ENCODE measurements around the gene EIF4EBP3. TPM values are rescaled to one million over a fixed set of nuclear protein-coding genes. Genes with fewer than 3 reads are reported as not detected.

EIF4EBP3 gene
- total and polyA plus RNA-seq, 11 donors, result 4.7 to 34.9 (median 14.6) TPM

DNA sequence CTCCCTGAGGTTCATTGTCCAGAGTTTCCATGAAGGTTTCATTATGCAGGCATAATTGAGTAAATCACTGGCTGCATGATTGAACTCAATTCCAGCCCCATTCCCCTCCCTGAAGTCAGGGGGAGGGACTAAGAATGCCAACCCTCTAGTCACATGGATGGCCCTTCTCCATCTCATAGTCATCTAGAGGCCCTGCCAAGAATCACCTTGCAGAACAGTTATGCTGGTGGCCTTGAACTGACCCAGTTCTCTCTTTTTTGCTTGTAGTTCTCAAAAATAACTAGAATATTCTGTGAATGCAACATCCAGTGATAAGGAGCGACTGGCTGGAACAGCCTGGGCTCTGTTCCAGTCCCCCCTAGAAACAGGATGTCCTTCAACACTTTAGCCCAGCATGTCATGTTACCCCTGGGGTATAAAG lies 48.9 kb downstream of the EIF4EBP3 start:
- no peak for TF ChIP-seq POLR2A (IDR thresholded peaks at IDR 0.05)
- TF ChIP-seq, protein P1, sequence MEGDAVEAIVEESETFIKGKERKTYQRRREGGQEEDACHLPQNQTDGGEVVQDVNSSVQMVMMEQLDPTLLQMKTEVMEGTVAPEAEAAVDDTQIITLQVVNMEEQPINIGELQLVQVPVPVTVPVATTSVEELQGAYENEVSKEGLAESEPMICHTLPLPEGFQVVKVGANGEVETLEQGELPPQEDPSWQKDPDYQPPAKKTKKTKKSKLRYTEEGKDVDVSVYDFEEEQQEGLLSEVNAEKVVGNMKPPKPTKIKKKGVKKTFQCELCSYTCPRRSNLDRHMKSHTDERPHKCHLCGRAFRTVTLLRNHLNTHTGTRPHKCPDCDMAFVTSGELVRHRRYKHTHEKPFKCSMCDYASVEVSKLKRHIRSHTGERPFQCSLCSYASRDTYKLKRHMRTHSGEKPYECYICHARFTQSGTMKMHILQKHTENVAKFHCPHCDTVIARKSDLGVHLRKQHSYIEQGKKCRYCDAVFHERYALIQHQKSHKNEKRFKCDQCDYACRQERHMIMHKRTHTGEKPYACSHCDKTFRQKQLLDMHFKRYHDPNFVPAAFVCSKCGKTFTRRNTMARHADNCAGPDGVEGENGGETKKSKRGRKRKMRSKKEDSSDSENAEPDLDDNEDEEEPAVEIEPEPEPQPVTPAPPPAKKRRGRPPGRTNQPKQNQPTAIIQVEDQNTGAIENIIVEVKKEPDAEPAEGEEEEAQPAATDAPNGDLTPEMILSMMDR (IDR thresholded peaks at IDR 0.05), result no peak
- peak; percentile 60 to 78 (median 70) for ATAC-seq
- Histone ChIP-seq H3K4me3 (no peak overlapping the region), H3K27me3 (no peaks in the 10 kb centered on the region), H3K9me3 (no peaks in the 10 kb centered on the region), H3K4me1 (peaks cover 0 to 42% (median 11%) of the 10 kb centered on the region in 12 donors), H3K36me3 (no peaks in the 10 kb centered on the region), H3K27ac (peak overlapping the region in 10 of 12 donors; percentile 16 to 81 (median 36))
- intact Hi-C loops (cut with DNase I), result no loop called here
- peak in 1 of 5 donors; percentile 26 for DNase-seq
- 12 to 22% (median 14%) methylated on average over 1 of the region's 1 CpG for WGBS, 4 donors

DNA sequence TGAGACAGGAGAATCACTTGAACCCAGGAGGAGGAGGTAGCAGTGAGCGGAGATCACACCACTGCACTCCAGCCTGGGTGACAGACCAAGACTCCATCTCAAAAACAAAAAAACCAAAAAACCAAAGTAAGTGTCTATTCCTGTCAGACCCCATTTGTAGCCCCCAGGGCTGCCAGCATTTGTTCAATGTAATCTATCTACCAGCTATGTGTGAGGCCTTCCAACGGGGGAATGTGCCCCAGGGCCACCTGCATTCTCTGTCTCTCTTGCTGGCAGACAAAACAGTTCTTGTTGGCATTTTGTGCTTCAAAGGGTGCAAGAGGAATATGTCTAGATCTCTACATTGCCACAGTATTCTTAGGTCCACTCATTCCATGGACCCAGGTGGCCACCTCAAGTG lies 51.4 kb downstream of the EIF4EBP3 start:
- TF ChIP-seq, protein P1 (IDR thresholded peaks at IDR 0.05), result no peak
- no peak for TF ChIP-seq POLR2A (IDR thresholded peaks at IDR 0.05)
- no peak overlapping the region for H3K27ac ChIP-seq
- DNase-seq (no peak), ATAC-seq (no peak)
- no peaks in the 10 kb centered on the region for H3K36me3 ChIP-seq
- H3K9me3 ChIP-seq, result no peaks in the 10 kb centered on the region
- no peaks in the 10 kb centered on the region for H3K27me3 ChIP-seq
- H3K4me3 ChIP-seq, result no peak overlapping the region
- WGBS, 4 donors, result 60 to 90% (median 76%) methylated on average over 2 of the region's 2 CpGs
- H3K4me1 ChIP-seq, result peaks cover 0 to 38% (median 11%) of the 10 kb centered on the region in 12 donors
- intact Hi-C loops (cut with DNase I), result no loop called here

Small RNAs within 50 kb of the gene (microRNA-seq; reads per million reads assigned to microRNA genes)
- gene MIR6831, result 0 to 0.06 (median 0) reads per million in 4 donors

Other genes starting within 250 kb of the EIF4EBP3 start
- gene PFDN1, start 244.6 kb upstream of the EIF4EBP3 start, total RNA-seq, result 100 to 1,000 TPM in 1 of 9 donors, 10 to 100 TPM in 8; 53.8 to 130 (median 72.3) TPM
- gene PFDN1, start 244.6 kb upstream of the EIF4EBP3 start, polyA plus RNA-seq, result 100 to 1,000 TPM in 1 of 2 donors, 10 to 100 TPM in 1; 93.8 to 140 TPM
- 10 to 100 TPM; 23.6 to 60.1 (median 34.9) TPM for gene HBEGF, start 201.1 kb upstream of the EIF4EBP3 start, total RNA-seq
- gene HBEGF, start 201.1 kb upstream of the EIF4EBP3 start, polyA plus RNA-seq, result 10 to 100 TPM; 18.2 to 50.7 TPM
- under 1 TPM in 4 of 9 donors, not detected in 5; 0.08 to 0.20 (median 0.15) TPM for gene SLC4A9, start 187.5 kb upstream of the EIF4EBP3 start, total RNA-seq
- under 1 TPM in 1 of 2 donors, not detected in 1; 0.08 TPM for gene SLC4A9, start 187.5 kb upstream of the EIF4EBP3 start, polyA plus RNA-seq
- gene ANKHD1, start 145.8 kb upstream of the EIF4EBP3 start, total RNA-seq, result 10 to 100 TPM; 49.5 to 78.8 (median 63.6) TPM
- gene ANKHD1, start 145.8 kb upstream of the EIF4EBP3 start, polyA plus RNA-seq, result 10 to 100 TPM; 41.4 to 48.3 TPM
- gene SRA1, start 9.8 kb downstream of the EIF4EBP3 start, total RNA-seq, result 10 to 100 TPM; 22.4 to 38.1 (median 28.1) TPM
- gene SRA1, start 9.8 kb downstream of the EIF4EBP3 start, polyA plus RNA-seq, result 10 to 100 TPM; 32.1 to 36.5 TPM
- 10 to 100 TPM in 5 of 9 donors, 1 to 10 TPM in 4; 3.6 to 23.1 (median 11.4) TPM for gene APBB3, start 16.9 kb downstream of the EIF4EBP3 start, total RNA-seq
- 10 to 100 TPM in 1 of 2 donors, 1 to 10 TPM in 1; 4.9 to 14.7 TPM for gene APBB3, start 16.9 kb downstream of the EIF4EBP3 start, polyA plus RNA-seq
- gene SLC35A4, start 17.2 kb downstream of the EIF4EBP3 start, total RNA-seq, result 10 to 100 TPM; 55.5 to 92.1 (median 75.9) TPM
- 100 to 1,000 TPM in 1 of 2 donors, 10 to 100 TPM in 1; 39.2 to 118 TPM for gene SLC35A4, start 17.2 kb downstream of the EIF4EBP3 start, polyA plus RNA-seq
- gene CD14, start 85.5 kb downstream of the EIF4EBP3 start, total RNA-seq, result 100 to 1,000 TPM in 2 of 9 donors, 10 to 100 TPM in 7; 16.6 to 220 (median 26.7) TPM
- gene CD14, start 85.5 kb downstream of the EIF4EBP3 start, polyA plus RNA-seq, result 10 to 100 TPM in 1 of 2 donors, 1 to 10 TPM in 1; 9.9 to 20.3 TPM
- gene TMCO6, start 91.8 kb downstream of the EIF4EBP3 start, total RNA-seq, result 10 to 100 TPM in 1 of 9 donors, 1 to 10 TPM in 8; 2.2 to 11.7 (median 3.3) TPM
- gene TMCO6, start 91.8 kb downstream of the EIF4EBP3 start, polyA plus RNA-seq, result 1 to 10 TPM; 3.9 to 8.7 TPM
- 100 to 1,000 TPM in 8 of 9 donors, 10 to 100 TPM in 1; 84.0 to 156 (median 115) TPM for gene NDUFA2, start 100.0 kb downstream of the EIF4EBP3 start, total RNA-seq
- gene NDUFA2, start 100.0 kb downstream of the EIF4EBP3 start, polyA plus RNA-seq, result 100 to 1,000 TPM; 205 to 550 TPM
- 100 to 1,000 TPM in 2 of 9 donors, 10 to 100 TPM in 7; 60.9 to 147 (median 79.0) TPM for gene IK, start 100.2 kb downstream of the EIF4EBP3 start, total RNA-seq
- 10 to 100 TPM; 54.4 to 97.6 TPM for gene IK, start 100.2 kb downstream of the EIF4EBP3 start, polyA plus RNA-seq
- gene WDR55, start 117.2 kb downstream of the EIF4EBP3 start, total RNA-seq, result 10 to 100 TPM in 8 of 9 donors, 1 to 10 TPM in 1; 9.6 to 17.5 (median 12.2) TPM
- 10 to 100 TPM; 11.0 to 19.3 TPM for gene WDR55, start 117.2 kb downstream of the EIF4EBP3 start, polyA plus RNA-seq
- gene DND1, start 125.9 kb downstream of the EIF4EBP3 start, total RNA-seq, result under 1 TPM in 7 of 9 donors, not detected in 2; 0.16 to 0.75 (median 0.51) TPM
- under 1 TPM; 0.53 to 0.95 TPM for gene DND1, start 125.9 kb downstream of the EIF4EBP3 start, polyA plus RNA-seq
- gene HARS1, start 143.7 kb downstream of the EIF4EBP3 start, total RNA-seq, result 10 to 100 TPM; 31.3 to 43.9 (median 36.0) TPM
- 10 to 100 TPM; 45.3 to 58.6 TPM for gene HARS1, start 143.7 kb downstream of the EIF4EBP3 start, polyA plus RNA-seq
- gene HARS2, start 143.8 kb downstream of the EIF4EBP3 start, total RNA-seq, result 10 to 100 TPM; 20.0 to 31.7 (median 24.6) TPM
- gene HARS2, start 143.8 kb downstream of the EIF4EBP3 start, polyA plus RNA-seq, result 10 to 100 TPM; 17.4 to 31.3 TPM
- 10 to 100 TPM; 25.0 to 39.5 (median 33.9) TPM for gene ZMAT2, start 152.8 kb downstream of the EIF4EBP3 start, total RNA-seq
- 10 to 100 TPM; 56.0 to 72.9 TPM for gene ZMAT2, start 152.8 kb downstream of the EIF4EBP3 start, polyA plus RNA-seq
- under 1 TPM in 1 of 9 donors, not detected in 8; 0.08 TPM for gene PCDHA1, start 238.5 kb downstream of the EIF4EBP3 start, total RNA-seq
- gene PCDHA1, start 238.5 kb downstream of the EIF4EBP3 start, polyA plus RNA-seq, result not detected
- gene PCDHA2, start 247.2 kb downstream of the EIF4EBP3 start, total RNA-seq, result under 1 TPM in 1 of 9 donors, not detected in 8; 0.07 TPM
- under 1 TPM in 1 of 2 donors, not detected in 1; 0.01 TPM for gene PCDHA2, start 247.2 kb downstream of the EIF4EBP3 start, polyA plus RNA-seq